Endodermal cell (in vitro differentiated cells): ENCODE data around the gene DCDC2. TPM values are rescaled to one million over a fixed set of nuclear protein-coding genes. Genes with fewer than 3 reads are reported as not detected.
"Not testable (repeated sequence)": the region's sequence is repeated elsewhere in the genome, so short reads cannot be mapped to it uniquely, and the experiment has no call there.

Source experiments
- DNase-seq: peaks from one replicate; pipeline ENCODE4 v3.0.0-alpha.2; 2017
- H3K27ac ChIP-seq: 2 replicates; pipeline ENCODE4 v1.5.1; 2013; ENCODE audit warnings: mild to moderate bottlenecking, low read depth, low read length, moderate library complexity
- H3K27me3 ChIP-seq: 2 replicates; pipeline ENCODE4 v1.6.1; 2013; ENCODE audit warnings: mild to moderate bottlenecking, low read length, moderate library complexity; ENCODE audit not compliant: insufficient read depth, control insufficient read depth, poor library complexity, severe bottlenecking
- H3K36me3 ChIP-seq: 2 replicates; pipeline ENCODE4 v1.7.0; 2013; ENCODE audit warnings: mild to moderate bottlenecking, low read length, moderate library complexity; ENCODE audit not compliant: control insufficient read depth, insufficient read depth
- H3K4me1 ChIP-seq: one replicate; pipeline ENCODE4 v1.7.0; 2013; ENCODE audit warnings: low read length; ENCODE audit not compliant: control insufficient read depth, insufficient read depth
- H3K4me3 ChIP-seq: 2 replicates; pipeline ENCODE4 v1.5.1; 2013; ENCODE audit warnings: mild to moderate bottlenecking, low read length, moderate library complexity
- H3K9ac ChIP-seq: 2 replicates; pipeline ENCODE4 v1.6.1; 2013; ENCODE audit warnings: mild to moderate bottlenecking, low read length, moderate library complexity; ENCODE audit not compliant: poor library complexity, severe bottlenecking; ENCODE audit errors: extremely low read depth
- H3K9me3 ChIP-seq: 2 replicates; pipeline ENCODE4 v1.6.1; 2013; ENCODE audit warnings: mild to moderate bottlenecking, low read length, moderate library complexity; ENCODE audit not compliant: control insufficient read depth
- H3K27ac Mint-ChIP-seq: 2 replicates; pipeline ENCODE4 v1.8.0; 2020; ENCODE audit warnings: mixed read lengths
- H3K27me3 Mint-ChIP-seq: 2 replicates; pipeline ENCODE4 v1.8.0; 2021; ENCODE audit warnings: mild to moderate bottlenecking, mixed read lengths; ENCODE audit not compliant: insufficient read depth
- H3K36me3 Mint-ChIP-seq: 2 replicates; pipeline ENCODE4 v1.8.0; 2020; ENCODE audit warnings: low read depth, mixed read lengths
- H3K4me1 Mint-ChIP-seq: 2 replicates; pipeline ENCODE4 v1.8.0; 2020; ENCODE audit warnings: mixed read lengths
- H3K4me3 Mint-ChIP-seq: 2 replicates; pipeline ENCODE4 v1.8.0; 2020; ENCODE audit warnings: mild to moderate bottlenecking, moderate library complexity, mixed read lengths
- H3K9me3 Mint-ChIP-seq: 2 replicates; pipeline ENCODE4 v1.8.0; 2020; ENCODE audit warnings: mild to moderate bottlenecking, mixed read lengths
- CTCF ChIP-seq: fragments of 200-600 bp; sonication (generic); conservative IDR thresholded peaks from 2 replicates; pipeline ENCODE4 v1.5.0; 2021; ENCODE audit warnings: antibody characterized with exemption, mild to moderate bottlenecking
- WGBS, 2 experiments: methylation state at CpG; one replicate each; pipeline versions ENCODE4 v1.1.5 to v1.1.7; 2013; ENCODE audit warnings: missing lambda C conversion rate in 2 of 2, mixed read lengths in 1 of 2; ENCODE audit not compliant: insufficient coverage in 1 of 2, insufficient read length in 1 of 2; 5-methylcytosine and 5-hydroxymethylcytosine counted together
- total RNA-seq, 2 donors: library from RNA; stranded (reverse); fragmentation: NEBNext Ultra II Directional in 1 of 2; extraction: Animal tissue kit (Norgen Biotek cat#: 25700) in 1 of 2; gene quantifications; 2 replicates in 1 of 2; 3 replicates in 1 of 2; pipeline ENCODE4 v1.2.1, GENCODE V29; 2021

Gene DCDC2
- total RNA-seq, 2 donors from 2014 or later: 0.49 to 1.4 TPM

DNA sequence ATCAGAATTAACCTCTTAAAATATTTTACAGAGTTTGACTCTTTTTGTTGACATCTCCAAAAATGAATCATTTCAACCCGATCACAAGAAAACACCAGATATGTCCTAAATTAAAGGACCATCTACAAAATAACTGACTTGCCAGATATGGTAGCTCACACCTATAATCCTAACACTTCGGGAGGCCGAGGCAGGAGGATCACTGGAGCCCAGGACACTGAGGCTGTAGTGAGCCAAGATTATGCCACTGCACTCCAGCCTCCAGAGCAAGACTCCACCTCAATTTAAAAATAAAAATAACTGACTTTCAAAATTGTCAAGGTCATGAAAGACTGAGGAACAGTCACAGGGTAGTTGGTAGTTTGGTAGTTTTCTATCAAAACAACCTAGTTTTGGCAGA lies 34.9 kb downstream of the DCDC2 start:
- H3K4me3 ChIP-seq: no peak overlapping the region
- DNase-seq: no peak
- no peaks in the 10 kb centered on the region for H3K4me1 ChIP-seq
- Mint-ChIP-seq H3K9me3 (no peaks in the 10 kb centered on the region), H3K27ac (no peak overlapping the region), H3K4me1 (peaks cover 34% of the 10 kb centered on the region), H3K4me3 (no peak overlapping the region), H3K27me3 (peaks cover 58% of the 10 kb centered on the region), H3K36me3 (no peaks in the 10 kb centered on the region)
- H3K9ac ChIP-seq: no peak overlapping the region
- H3K27ac ChIP-seq: no peak overlapping the region
- no peaks in the 10 kb centered on the region for H3K9me3 ChIP-seq
- 89 to 94% methylated on average over 3 of the region's 3 CpGs for WGBS, 2 experiments
- no peaks in the 10 kb centered on the region for H3K36me3 ChIP-seq
- H3K27me3 ChIP-seq: no peaks in the 10 kb centered on the region
- no peak for TF ChIP-seq CTCF

- H3K4me3 ChIP-seq, H3K27ac ChIP-seq, H3K9ac ChIP-seq, H3K9me3 ChIP-seq, H3K27me3 ChIP-seq, H3K4me3 Mint-ChIP-seq, H3K36me3 Mint-ChIP-seq, H3K27ac Mint-ChIP-seq, H3K36me3 ChIP-seq, H3K4me1 ChIP-seq, DNase-seq, H3K9me3 Mint-ChIP-seq: not testable (repeated sequence)
- Mint-ChIP-seq H3K4me1 (peaks cover 34% of the 10 kb centered on the region), H3K27me3 (peaks cover 60% of the 10 kb centered on the region)
- WGBS, 2 experiments: 76 to 87% methylated on average over 2 of the region's 3 CpGs
Observed at GRCh38 chr6:24322446-24322845, 35.4 kb downstream of the DCDC2 start.

- DNase-seq: no peak
- Histone ChIP-seq H3K27ac (no peak overlapping the region), H3K9ac (no peak overlapping the region), H3K4me1 (no peaks in the 10 kb centered on the region), H3K27me3 (no peaks in the 10 kb centered on the region), H3K4me3 (no peak overlapping the region), H3K9me3 (no peaks in the 10 kb centered on the region), H3K36me3 (no peaks in the 10 kb centered on the region)
- WGBS, 2 experiments: 0 to 31% methylated on average over 1 to 4 of the region's 5 CpGs
- H3K9me3 Mint-ChIP-seq: no peaks in the 10 kb centered on the region
- no peaks in the 10 kb centered on the region for H3K36me3 Mint-ChIP-seq
- no peak for TF ChIP-seq CTCF
- H3K27me3 Mint-ChIP-seq: peaks cover 60% of the 10 kb centered on the region
- H3K27ac Mint-ChIP-seq: no peak overlapping the region
- H3K4me1 Mint-ChIP-seq: peaks cover 34% of the 10 kb centered on the region
- no peak overlapping the region for H3K4me3 Mint-ChIP-seq
Observed at GRCh38 chr6:24321538-24322162, 36.2 kb downstream of the DCDC2 start.
